Head of caudate nucleus (tissue), 42 donors: Measurements from ENCODE around the gene RELCH.

ENCODE experiments used
- DNase-seq, 42 donors: peaks; one replicate each; pipeline versions ENCODE4 v3.0.0 to v3.0.0-alpha.2; 2020 to 2021; ENCODE audit warnings: mixed read lengths in 7 of 42
- intact Hi-C: fragments of 100-400 bp; cut with DNase I; formaldehyde crosslinking; loops from one replicate; pipeline ENCODE4 v1.15.0; 2022

Gene RELCH

GRCh38 chr18:62245699-62246098, 58.6 kb downstream of the RELCH start:
- intact Hi-C loops, result loop anchor here (5.0 kb wide), 1 partner anchor 53 kb away; no protein-coding TSS in a partner anchor
- DNase-seq, result no peak

- no peak for DNase-seq
- intact Hi-C loops, result loop anchor here (5.0 kb wide), 1 partner anchor 56 kb away; no protein-coding TSS in a partner anchor
Observed at GRCh38 chr18:62248313-62248712, 61.3 kb downstream of the RELCH start.

GRCh38 chr18:62249478-62250097, 62.5 kb downstream of the RELCH start:
- peak; percentile 8 to 90 (median 71) for DNase-seq
- intact Hi-C loops, result loop anchor here (5.0 kb wide), 1 partner anchor 57 kb away; no protein-coding TSS in a partner anchor

GRCh38 chr18:62250475-62250874, 63.4 kb downstream of the RELCH start:
- intact Hi-C loops, result no loop called here
- DNase-seq, result no peak

- intact Hi-C loops, result no loop called here
- no peak for DNase-seq
Observed at GRCh38 chr18:62258093-62258492, 71.0 kb downstream of the RELCH start.

- DNase-seq, result no peak
- intact Hi-C loops, result no loop called here
Observed at GRCh38 chr18:62258616-62259015, 71.6 kb downstream of the RELCH start.

GRCh38 chr18:62262061-62262460, 75.0 kb downstream of the RELCH start:
- no peak for DNase-seq
- intact Hi-C loops, result no loop called here

- intact Hi-C loops, result no loop called here
- DNase-seq, result no peak
Observed at GRCh38 chr18:62264984-62265383, 77.9 kb downstream of the RELCH start.

- DNase-seq, result no peak
- intact Hi-C loops, result no loop called here
Observed at GRCh38 chr18:62277045-62277444, 90.0 kb downstream of the RELCH start.

GRCh38 chr18:62279561-62279960, 92.5 kb downstream of the RELCH start:
- intact Hi-C loops, result no loop called here
- DNase-seq, result no peak

GRCh38 chr18:62280058-62280457, 93.0 kb downstream of the RELCH start:
- intact Hi-C loops, result no loop called here

GRCh38 chr18:62280786-62281185, 93.7 kb downstream of the RELCH start:
- DNase-seq, result no peak
- intact Hi-C loops, result no loop called here

More at GRCh38 chr18:62280058-62280457, 93.0 kb downstream of the RELCH start:
- no peak for DNase-seq

- intact Hi-C loops, result no loop called here
Observed at GRCh38 chr18:62281684-62282083, 94.6 kb downstream of the RELCH start.

GRCh38 chr18:62282188-62282629, 95.2 kb downstream of the RELCH start:
- intact Hi-C loops, result no loop called here
- DNase-seq, result no peak

More at GRCh38 chr18:62281684-62282083, 94.6 kb downstream of the RELCH start:
- peak in 6 of 42 donors; percentile 6 to 45 (median 18) for DNase-seq

GRCh38 chr18:62284637-62285036, 97.6 kb downstream of the RELCH start:
- DNase-seq, result no peak
- intact Hi-C loops, result no loop called here

- DNase-seq, result no peak
- intact Hi-C loops, result no loop called here
Observed at GRCh38 chr18:62285281-62285680, 98.2 kb downstream of the RELCH start.

GRCh38 chr18:62287781-62288664, 101.0 kb downstream of the RELCH start:
- intact Hi-C loops, result no loop called here
- DNase-seq, result no peak

- no peak for DNase-seq
- intact Hi-C loops, result no loop called here
Observed at GRCh38 chr18:62288665-62289008, 101.6 kb downstream of the RELCH start.

- no peak for DNase-seq
- intact Hi-C loops, result no loop called here
Observed at GRCh38 chr18:62289047-62289446, 102.0 kb downstream of the RELCH start.

- DNase-seq, result no peak
- intact Hi-C loops, result no loop called here
Observed at GRCh38 chr18:62294073-62294472, 107.0 kb downstream of the RELCH start.
